ENCODE results near the gene ZNF746.

Gene ZNF746

GRCh38 chr7:149493366-149493765 is 4.2 kb downstream of the ZNF746 start:
- H3K27ac ChIP-seq, result no peak overlapping the region
- no peaks in the 10 kb centered on the region for H3K27me3 ChIP-seq (ENCODE audit: insufficient read depth, low read depth)
- peaks cover 22% of the 10 kb centered on the region for H3K4me1 ChIP-seq (ENCODE audit: low read depth, poor library complexity, severe bottlenecking)
- H3K36me3 ChIP-seq (ENCODE audit: insufficient read depth), result no peaks in the 10 kb centered on the region; the same call in 1 of the 2 replicates
- no peaks in the 10 kb centered on the region for H4K20me1 ChIP-seq (ENCODE audit: insufficient read depth)
- TF ChIP-seq CTCF (conservative IDR thresholded peaks at IDR 0.05; ENCODE audit: low read depth, low read length), result no peak
- H2AFZ ChIP-seq (ENCODE audit: low read depth), result no peak overlapping the region
- no peak overlapping the region for H3K4me3 ChIP-seq (IDR thresholded peaks at IDR 0.05; ENCODE audit: insufficient read depth, low read depth, low read length)
- H3K9ac ChIP-seq, result no peak overlapping the region
- peaks cover 22% of the 10 kb centered on the region for H3K79me2 ChIP-seq (ENCODE audit: insufficient read depth, low read depth)
- H3K4me2 ChIP-seq, result no peak overlapping the region

GRCh38 chr7:149490083-149490760 is 7.4 kb downstream of the ZNF746 start:
- TF ChIP-seq CTCF (conservative IDR thresholded peaks at IDR 0.05; ENCODE audit: low read depth, low read length), result no peak
- Histone ChIP-seq H3K27ac (no peak overlapping the region), H3K36me3 (ENCODE audit: insufficient read depth) (no peaks in the 10 kb centered on the region; the same call in 1 of the 2 replicates), H3K4me1 (ENCODE audit: low read depth, poor library complexity, severe bottlenecking) (peaks cover 7% of the 10 kb centered on the region), H3K27me3 (ENCODE audit: insufficient read depth, low read depth) (no peaks in the 10 kb centered on the region), H3K4me2 (no peak overlapping the region), H2AFZ (ENCODE audit: low read depth) (no peak overlapping the region), H4K20me1 (ENCODE audit: insufficient read depth) (no peaks in the 10 kb centered on the region), H3K9ac (no peak overlapping the region), H3K4me3 (IDR thresholded peaks at IDR 0.05; ENCODE audit: insufficient read depth, low read depth, low read length) (no peak overlapping the region), H3K79me2 (ENCODE audit: insufficient read depth, low read depth) (peaks cover 4% of the 10 kb centered on the region)

GRCh38 chr7:149489391-149490024 is 8.1 kb downstream of the ZNF746 start:
- H3K36me3 ChIP-seq (ENCODE audit: insufficient read depth), result no peaks in the 10 kb centered on the region; the same call in none of the 2 replicates
- H3K9ac ChIP-seq, result no peak overlapping the region
- H3K27me3 ChIP-seq (ENCODE audit: insufficient read depth, low read depth), result no peaks in the 10 kb centered on the region
- H3K4me2 ChIP-seq, result no peak overlapping the region
- H3K79me2 ChIP-seq (ENCODE audit: insufficient read depth, low read depth), result no peaks in the 10 kb centered on the region
- no peak overlapping the region for H2AFZ ChIP-seq (ENCODE audit: low read depth)
- TF ChIP-seq CTCF (conservative IDR thresholded peaks at IDR 0.05; ENCODE audit: low read depth, low read length), result no peak; the same call in 1 of the 2 replicates
- H4K20me1 ChIP-seq (ENCODE audit: insufficient read depth), result no peaks in the 10 kb centered on the region
- no peaks in the 10 kb centered on the region for H3K4me1 ChIP-seq (ENCODE audit: low read depth, poor library complexity, severe bottlenecking)
- no peak overlapping the region for H3K4me3 ChIP-seq (IDR thresholded peaks at IDR 0.05; ENCODE audit: insufficient read depth, low read depth, low read length)
- no peak overlapping the region for H3K27ac ChIP-seq

- Histone ChIP-seq H3K79me2 (ENCODE audit: insufficient read depth, low read depth) (no peaks in the 10 kb centered on the region), H4K20me1 (ENCODE audit: insufficient read depth) (no peaks in the 10 kb centered on the region), H3K27ac (no peak overlapping the region), H3K4me1 (ENCODE audit: low read depth, poor library complexity, severe bottlenecking) (peaks cover 7% of the 10 kb centered on the region), H3K4me3 (IDR thresholded peaks at IDR 0.05; ENCODE audit: insufficient read depth, low read depth, low read length) (no peak overlapping the region), H3K36me3 (ENCODE audit: insufficient read depth) (peaks cover 9% of the 10 kb centered on the region), H2AFZ (ENCODE audit: low read depth) (no peak overlapping the region), H3K4me2 (no peak overlapping the region), H3K27me3 (ENCODE audit: insufficient read depth, low read depth) (no peaks in the 10 kb centered on the region), H3K9ac (no peak overlapping the region)
- TF ChIP-seq CTCF (conservative IDR thresholded peaks at IDR 0.05; ENCODE audit: low read depth, low read length), result no peak
Measured at GRCh38 chr7:149479568-149479967, 18.0 kb downstream of the ZNF746 start.

Data from KMS-11 (cell line).